NCI-H82 (cell line): Measurements from ENCODE around the gene SLC49A4.

Source experiments
- DNase-seq: peaks from one replicate; lab custom pipeline; 2025; lab: John Stamatoyannopoulos, UW

The SLC49A4 gene

DNA sequence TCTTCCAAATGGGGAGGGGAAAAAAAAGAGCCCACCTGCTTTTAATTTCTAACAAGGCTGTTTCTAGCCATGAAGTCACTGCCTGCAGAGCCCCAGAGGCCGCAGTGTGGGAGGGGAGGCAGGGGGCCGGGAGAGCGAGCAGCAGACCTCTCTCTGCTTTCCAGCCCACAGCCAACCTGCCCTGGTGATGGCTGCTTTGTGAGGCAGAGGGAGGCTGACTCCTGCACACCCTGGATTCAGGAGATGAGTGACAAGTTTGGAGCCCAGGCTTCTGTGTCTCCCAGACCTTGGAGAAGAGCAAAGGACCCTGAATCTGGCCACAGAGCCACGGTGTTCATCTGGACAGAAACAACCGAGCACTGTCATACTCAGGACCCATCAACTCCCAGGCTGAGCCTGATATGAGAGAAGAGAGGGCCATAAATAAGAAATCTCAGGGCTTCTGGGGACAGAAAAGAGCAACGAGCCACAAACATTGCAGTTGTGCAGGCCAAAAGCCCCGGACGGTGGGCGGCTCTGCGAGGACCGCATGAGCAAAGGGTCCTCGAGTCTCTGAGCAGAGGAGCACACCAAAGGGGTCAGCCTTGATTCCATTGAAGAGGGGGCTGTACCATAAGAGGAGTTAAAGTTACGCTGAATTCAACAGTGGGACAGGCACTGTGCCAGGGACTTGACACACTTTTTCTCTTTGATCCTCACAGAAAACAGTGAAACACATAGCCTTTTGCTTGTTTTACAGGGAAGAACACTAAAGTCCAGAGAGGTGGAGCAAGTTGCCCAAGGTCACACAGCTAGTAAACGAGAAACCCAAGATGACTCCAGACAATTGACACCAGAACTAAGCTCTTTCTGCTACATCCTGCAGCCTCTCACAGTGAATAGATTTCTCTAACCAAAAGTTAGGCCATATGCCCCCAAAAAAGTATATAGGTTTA, 135.5 kb downstream of the SLC49A4 start:
- no peak for DNase-seq
